Measurements from ENCODE around the gene DTWD1. TPM values are rescaled to one million over a fixed set of nuclear protein-coding genes. Genes with fewer than 3 reads are reported as not detected.
"Not testable (repeated sequence)": the region's sequence is repeated elsewhere in the genome, so short reads cannot be mapped to it uniquely, and the experiment has no call there.

The DTWD1 gene
- total RNA-seq, 1 donor from 2014 or later: 41.2 TPM

DNA sequence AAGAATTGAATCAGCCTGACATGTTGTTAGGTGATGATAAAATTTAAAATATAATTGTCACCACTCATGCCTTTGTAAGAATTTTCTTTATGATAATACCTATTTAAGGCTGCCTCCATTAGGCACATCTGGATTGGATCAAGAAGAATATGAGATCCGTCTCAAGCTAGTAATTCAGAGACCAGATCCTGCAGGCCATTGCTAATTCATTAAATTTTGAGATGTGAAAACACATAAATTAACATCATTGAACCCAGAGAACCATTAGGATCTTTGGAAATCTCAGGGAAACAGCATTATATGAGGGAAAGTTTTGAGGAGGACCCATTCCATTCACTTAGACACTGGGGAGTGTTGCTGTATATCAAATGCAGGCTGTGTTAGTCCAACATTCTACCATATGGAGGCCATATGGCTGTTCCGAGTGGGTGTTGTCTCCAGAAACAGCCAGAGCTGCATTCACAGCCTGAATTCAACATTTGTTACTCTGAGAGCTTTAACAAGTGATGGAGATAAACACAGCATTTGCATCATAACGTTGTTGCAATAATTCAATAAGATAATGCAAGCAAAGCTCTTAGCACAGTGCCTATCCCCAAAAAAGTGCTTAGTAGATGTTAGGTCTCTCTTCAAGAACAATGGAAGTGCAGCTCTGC is 67.4 kb downstream of the DTWD1 start:
- no peak for TF ChIP-seq CTCF (IDR thresholded peaks at IDR 0.05; ENCODE audit: unreplicated experiment)
- H3K4me1 Mint-ChIP-seq: peaks cover 6% of the 10 kb centered on the region
- no peak overlapping the region for H3K27ac Mint-ChIP-seq
- no peaks in the 10 kb centered on the region for H3K36me3 Mint-ChIP-seq
- DNase-seq (ENCODE audit: low spot score in 2 of 2, unreplicated experiment in 2 of 2): no peak
- H3K4me3 Mint-ChIP-seq: no peak overlapping the region
- H3K27me3 Mint-ChIP-seq (ENCODE audit: low read depth): peaks cover 2% of the 10 kb centered on the region
- no peaks in the 10 kb centered on the region for H3K9me3 Mint-ChIP-seq

GRCh38 chr15:49692514-49693090 is 71.8 kb downstream of the DTWD1 start:
- no peak overlapping the region for H3K4me3 Mint-ChIP-seq
- no peak for TF ChIP-seq CTCF (IDR thresholded peaks at IDR 0.05; ENCODE audit: unreplicated experiment)
- peaks cover 2% of the 10 kb centered on the region for H3K27me3 Mint-ChIP-seq (ENCODE audit: low read depth)
- no peak for DNase-seq (ENCODE audit: low spot score in 2 of 2, unreplicated experiment in 2 of 2)
- no peaks in the 10 kb centered on the region for H3K9me3 Mint-ChIP-seq
- H3K36me3 Mint-ChIP-seq: no peaks in the 10 kb centered on the region
- no peak overlapping the region for H3K27ac Mint-ChIP-seq
- peaks cover 9% of the 10 kb centered on the region for H3K4me1 Mint-ChIP-seq

DNA sequence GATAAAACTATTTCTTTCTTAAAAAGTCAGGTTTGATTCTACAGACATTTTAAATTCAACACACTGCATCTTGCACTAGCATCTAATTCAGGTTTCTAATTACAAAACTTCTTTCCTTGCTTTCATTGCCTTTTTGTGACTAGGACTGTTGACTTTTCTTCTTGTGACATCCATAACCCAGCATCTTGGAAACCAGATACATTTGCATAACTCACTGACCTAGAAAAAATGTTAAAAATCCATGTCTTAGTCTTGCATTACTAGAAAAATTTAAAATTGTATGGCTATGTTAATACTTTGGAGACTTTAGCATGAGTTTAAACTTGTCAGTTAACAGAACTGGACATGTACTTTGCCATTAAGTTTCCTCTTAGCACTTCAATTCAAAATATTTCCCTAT is 72.7 kb downstream of the DTWD1 start:
- H3K27ac Mint-ChIP-seq: no peak overlapping the region
- H3K4me1 Mint-ChIP-seq: peaks cover 9% of the 10 kb centered on the region
- no peaks in the 10 kb centered on the region for H3K9me3 Mint-ChIP-seq
- H3K36me3 Mint-ChIP-seq: no peaks in the 10 kb centered on the region
- no peak for DNase-seq (ENCODE audit: low spot score in 2 of 2, unreplicated experiment in 2 of 2)
- peaks cover 2% of the 10 kb centered on the region for H3K27me3 Mint-ChIP-seq (ENCODE audit: low read depth)
- no peak for TF ChIP-seq CTCF (IDR thresholded peaks at IDR 0.05; ENCODE audit: unreplicated experiment)
- H3K4me3 Mint-ChIP-seq: no peak overlapping the region

- Mint-ChIP-seq H3K27me3 (ENCODE audit: low read depth) (peaks cover 2% of the 10 kb centered on the region), H3K9me3 (no peaks in the 10 kb centered on the region), H3K27ac (no peak overlapping the region), H3K4me1 (peaks cover 3% of the 10 kb centered on the region), H3K4me3 (no peak overlapping the region), H3K36me3 (no peaks in the 10 kb centered on the region)
- no peak for TF ChIP-seq CTCF (IDR thresholded peaks at IDR 0.05; ENCODE audit: unreplicated experiment)
- no peak for DNase-seq (ENCODE audit: low spot score in 2 of 2, unreplicated experiment in 2 of 2)
Measured at GRCh38 chr15:49696433-49696832, 75.6 kb downstream of the DTWD1 start.

DNA sequence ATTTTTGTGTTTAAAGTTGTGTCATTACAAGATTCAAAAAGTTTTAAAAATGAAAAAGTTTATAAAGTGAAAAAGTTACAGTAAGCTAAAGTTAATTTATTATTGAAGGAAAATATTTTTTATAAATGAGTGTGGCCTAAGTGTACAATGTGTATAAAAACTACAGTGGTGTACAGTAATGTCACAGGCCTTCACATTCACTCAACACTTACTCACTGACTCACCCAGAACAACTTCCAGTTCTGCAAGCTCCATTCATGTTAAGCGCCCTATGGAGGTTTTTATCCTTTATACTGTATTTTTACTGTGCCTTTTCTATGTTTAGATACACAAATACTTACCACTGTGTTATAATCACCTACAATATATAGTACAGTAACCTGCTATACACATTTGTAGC is 76.3 kb downstream of the DTWD1 start:
- H3K4me1 Mint-ChIP-seq: peaks cover 3% of the 10 kb centered on the region
- peaks cover 2% of the 10 kb centered on the region for H3K27me3 Mint-ChIP-seq (ENCODE audit: low read depth)
- no peak for TF ChIP-seq CTCF (IDR thresholded peaks at IDR 0.05; ENCODE audit: unreplicated experiment)
- no peaks in the 10 kb centered on the region for H3K36me3 Mint-ChIP-seq
- H3K27ac Mint-ChIP-seq: no peak overlapping the region
- no peaks in the 10 kb centered on the region for H3K9me3 Mint-ChIP-seq
- no peak overlapping the region for H3K4me3 Mint-ChIP-seq
- no peak for DNase-seq (ENCODE audit: low spot score in 2 of 2, unreplicated experiment in 2 of 2)

GRCh38 chr15:49702982-49703381 is 82.1 kb downstream of the DTWD1 start:
- H3K4me3 Mint-ChIP-seq; H3K4me1 Mint-ChIP-seq; H3K9me3 Mint-ChIP-seq; H3K27me3 Mint-ChIP-seq (ENCODE audit: low read depth); DNase-seq (ENCODE audit: low spot score in 2 of 2, unreplicated experiment in 2 of 2); H3K36me3 Mint-ChIP-seq; H3K27ac Mint-ChIP-seq: not testable (repeated sequence)

Other genes with a start within 250 kb of the DTWD1 start
- gene FGF7, start 197.8 kb upstream of the DTWD1 start, total RNA-seq: 5.7 to 8.7 TPM (median 7.9 TPM) in 3 replicates
- gene FAM227B, start 230 bp upstream of the DTWD1 start, total RNA-seq: 8.0 to 9.4 TPM (median 8.0 TPM) in 3 replicates